Left renal pelvis (tissue), 4 donors: ENCODE results near the gene PTPN13. TPM values are rescaled to one million over a fixed set of nuclear protein-coding genes. Genes with fewer than 3 reads are reported as not detected.

Source experiments
- DNase-seq, 4 donors: peaks; one replicate each; pipeline ENCODE4 v3.0.0-alpha.2; 2013; ENCODE audit warnings: low read depth in 4 of 4, low spot score in 3 of 4
- polyA plus RNA-seq, 4 donors: library from polyadenylated mRNA; unstranded; fragments of 120-200 nt; gene quantifications; one replicate each; pipeline ENCODE4 v1.2.1, GENCODE V29; 2013; ENCODE audit not compliant: insufficient read length in 4 of 4

The PTPN13 gene
- polyA plus RNA-seq: 100 to 1,000 TPM in 3 of 4 donors, 10 to 100 TPM in 1; 26.5 to 158 (median 126) TPM

GRCh38 chr4:86593688-86594558 is at the start of gene PTPN13:
Gene PTPN13, plus strand, starts transcription at chr4:86594315. Its CDS starts 40,942 bp downstream, at chr4:86635257.
- DNase-seq: peak; percentile 92 to 98 (median 96)

GRCh38 chr4:86547140-86547539 is 47.0 kb upstream of the PTPN13 start:
- no peak for DNase-seq

GRCh38 chr4:86549163-86549788 is 44.8 kb upstream of the PTPN13 start:
- no peak for DNase-seq

- DNase-seq: no peak
These were observed 42.7 kb upstream of the PTPN13 start for GRCh38 chr4:86551387-86551786.

- no peak for DNase-seq
These were observed 39.5 kb upstream of the PTPN13 start for GRCh38 chr4:86554646-86555045.

GRCh38 chr4:86556791-86557415 is 37.2 kb upstream of the PTPN13 start:
- no peak for DNase-seq

- no peak for DNase-seq
These were observed 36.6 kb upstream of the PTPN13 start for GRCh38 chr4:86557526-86557925.

GRCh38 chr4:86558258-86558657 is 35.9 kb upstream of the PTPN13 start:
- DNase-seq: no peak

GRCh38 chr4:86558797-86559196 is 35.3 kb upstream of the PTPN13 start:
- no peak for DNase-seq

- DNase-seq: no peak
These were observed 33.7 kb upstream of the PTPN13 start for GRCh38 chr4:86560447-86560846.

GRCh38 chr4:86561256-86561655 is 32.9 kb upstream of the PTPN13 start:
- DNase-seq: no peak

GRCh38 chr4:86563416-86563815 is 30.7 kb upstream of the PTPN13 start:
- no peak for DNase-seq

- no peak for DNase-seq
These were observed 29.3 kb upstream of the PTPN13 start for GRCh38 chr4:86564795-86565194.

- no peak for DNase-seq
These were observed 28.5 kb upstream of the PTPN13 start for GRCh38 chr4:86565651-86566050.

- DNase-seq: no peak
These were observed 24.8 kb upstream of the PTPN13 start for GRCh38 chr4:86569103-86569870.

- DNase-seq: no peak
These were observed 14.2 kb upstream of the PTPN13 start for GRCh38 chr4:86579941-86580340.

GRCh38 chr4:86582410-86582809 is 11.7 kb upstream of the PTPN13 start:
- peak in 1 of 4 donors; percentile 44 for DNase-seq

- no peak for DNase-seq
These were observed 7.9 kb upstream of the PTPN13 start for GRCh38 chr4:86586160-86586572.

GRCh38 chr4:86586626-86587380 is 7.3 kb upstream of the PTPN13 start:
- DNase-seq: no peak
